H9 (cell line): ENCODE measurements around the gene APOL1. TPM values are rescaled to one million over a fixed set of nuclear protein-coding genes. Genes with fewer than 3 reads are reported as not detected.

Source experiments
- DNase-seq: peaks from one replicate; pipeline ENCODE4 v3.0.0-alpha.2; 2017
- H2AFZ ChIP-seq: one replicate; pipeline ENCODE4 v1.6.1; 2013; ENCODE audit warnings: mild to moderate bottlenecking, low read length, control low read depth, moderate library complexity
- H2AK5ac ChIP-seq: 2 replicates; pipeline ENCODE4 v1.6.1; 2013; ENCODE audit warnings: low read length, control low read depth, mixed read lengths; ENCODE audit not compliant: insufficient read length
- H2BK120ac ChIP-seq: one replicate; pipeline ENCODE4 v1.6.1; 2013; ENCODE audit warnings: low read depth, mild to moderate bottlenecking, low read length, control low read depth, inconsistent platforms; ENCODE audit not compliant: poor library complexity, severe bottlenecking
- H2BK12ac ChIP-seq: 2 replicates; pipeline ENCODE4 v1.6.1; 2013; ENCODE audit warnings: low read length, control low read depth, mixed read lengths, low read depth; ENCODE audit not compliant: insufficient read length
- H2BK15ac ChIP-seq: 2 replicates; pipeline ENCODE4 v1.6.1; 2013; ENCODE audit warnings: low read depth, low read length, control low read depth
- H2BK20ac ChIP-seq: one replicate; pipeline ENCODE4 v1.6.1; 2013; ENCODE audit warnings: low read depth, mild to moderate bottlenecking, low read length, control low read depth, inconsistent platforms; ENCODE audit not compliant: poor library complexity, severe bottlenecking
- H2BK5ac ChIP-seq: 2 replicates; pipeline ENCODE4 v1.6.1; 2013; ENCODE audit warnings: low read length, control low read depth, mixed read lengths; ENCODE audit not compliant: insufficient read length
- H3K14ac ChIP-seq: 2 replicates; pipeline ENCODE4 v1.6.1; 2013; ENCODE audit warnings: low read length, control low read depth; ENCODE audit not compliant: insufficient read depth
- H3K18ac ChIP-seq: 2 replicates; pipeline ENCODE4 v1.6.1; 2013; ENCODE audit warnings: low read depth, mild to moderate bottlenecking, mixed read lengths, low read length, control low read depth; ENCODE audit not compliant: insufficient read length
- H3K23ac ChIP-seq: 2 replicates; pipeline ENCODE4 v1.6.1; 2013; ENCODE audit warnings: low read length, control low read depth, mixed read lengths, low read depth; ENCODE audit not compliant: insufficient read length
- H3K23me2 ChIP-seq: 2 replicates; pipeline ENCODE4 v1.6.1; 2013; ENCODE audit warnings: low read depth, mild to moderate bottlenecking, mixed read lengths, low read length, control low read depth; ENCODE audit not compliant: insufficient read length, poor library complexity, severe bottlenecking
- H3K27ac ChIP-seq: 2 replicates; pipeline ENCODE4 v1.5.1; 2013; ENCODE audit warnings: low read length, control low read depth, mixed read lengths, low read depth; ENCODE audit not compliant: insufficient read length
- H3K27me3 ChIP-seq: 2 replicates; pipeline ENCODE4 v1.6.1; 2013; ENCODE audit warnings: low read length, control low read depth, inconsistent platforms; ENCODE audit not compliant: insufficient read depth
- H3K4ac ChIP-seq: 2 replicates; pipeline ENCODE4 v1.6.1; 2013; ENCODE audit warnings: low read depth, mild to moderate bottlenecking, control low read depth, inconsistent platforms, low read length, moderate library complexity
- H3K4me1 ChIP-seq: 2 replicates; pipeline ENCODE4 v1.6.1; 2013; ENCODE audit warnings: low read length, control low read depth, inconsistent platforms; ENCODE audit not compliant: insufficient read depth
- H3K4me2 ChIP-seq: 2 replicates; pipeline ENCODE4 v1.6.1; 2013; ENCODE audit warnings: low read length, control low read depth, mixed read lengths; ENCODE audit not compliant: insufficient read length, insufficient read depth
- H3K56ac ChIP-seq: 2 replicates; pipeline ENCODE4 v1.6.1; 2013; ENCODE audit warnings: low read depth, mild to moderate bottlenecking, mixed read lengths, low read length, control low read depth; ENCODE audit not compliant: insufficient read length
- H3K79me1 ChIP-seq: 2 replicates; pipeline ENCODE4 v1.6.1; 2013; ENCODE audit warnings: low read depth, mild to moderate bottlenecking, moderate library complexity, low read length, control low read depth, inconsistent platforms; ENCODE audit not compliant: insufficient read depth, poor library complexity, severe bottlenecking
- H3K79me2 ChIP-seq: 2 replicates; pipeline ENCODE4 v1.6.1; 2013; ENCODE audit warnings: low read length, control low read depth, inconsistent platforms; ENCODE audit not compliant: insufficient read depth
- H3K9ac ChIP-seq: 2 replicates; pipeline ENCODE4 v1.6.1; 2013; ENCODE audit warnings: low read length, control low read depth, mixed read lengths; ENCODE audit not compliant: insufficient read length; ENCODE audit errors: extremely low read depth
- H3K9me3 ChIP-seq: one replicate; pipeline ENCODE4 v1.6.1; 2013; ENCODE audit warnings: low read depth, low read length, inconsistent platforms; ENCODE audit not compliant: control insufficient read depth
- H3T11ph ChIP-seq: one replicate; pipeline ENCODE4 v1.6.1; 2013; ENCODE audit warnings: mild to moderate bottlenecking, low read length, control low read depth, inconsistent platforms
- H4K20me1 ChIP-seq: one replicate; pipeline ENCODE4 v1.6.1; 2013; ENCODE audit not compliant: control insufficient read depth, insufficient read length, insufficient read depth
- H4K5ac ChIP-seq: 2 replicates; pipeline ENCODE4 v1.6.1; 2013; ENCODE audit warnings: low read depth, mild to moderate bottlenecking, mixed read lengths, low read length, control low read depth; ENCODE audit not compliant: insufficient read length
- H4K8ac ChIP-seq: replicated peaks from 2 replicates; pipeline ENCODE4 v1.6.1; 2013; ENCODE audit warnings: low read length, control low read depth, mixed read lengths, low read depth; ENCODE audit not compliant: insufficient read length
- H4K91ac ChIP-seq: 2 replicates; pipeline ENCODE4 v1.6.1; 2013; ENCODE audit warnings: low read depth, mild to moderate bottlenecking, moderate library complexity, mixed read lengths, low read length, control low read depth; ENCODE audit not compliant: insufficient read length
- H3K27ac Mint-ChIP-seq, 3 experiments: 2 replicates in 2 of 3; 3 replicates in 1 of 3; pipeline ENCODE4 v1.8.0; 2020 to 2021; ENCODE audit warnings: mixed read lengths in 3 of 3, mild to moderate bottlenecking in 1 of 3, moderate library complexity in 1 of 3
- H3K27me3 Mint-ChIP-seq: 2 replicates; pipeline ENCODE4 v1.8.0; 2021; ENCODE audit warnings: low read depth, mild to moderate bottlenecking, moderate library complexity, mixed read lengths
- H3K36me3 Mint-ChIP-seq, 3 experiments: 2 replicates in 2 of 3; 3 replicates in 1 of 3; pipeline ENCODE4 v1.8.0; 2020 to 2021; ENCODE audit warnings: low read depth in 3 of 3, mixed read lengths in 3 of 3; ENCODE audit not compliant: insufficient read depth in 1 of 3
- H3K4me1 Mint-ChIP-seq, 2 experiments: 2 replicates each; pipeline ENCODE4 v1.8.0; 2020; ENCODE audit warnings: mixed read lengths in 2 of 2
- H3K4me3 Mint-ChIP-seq, 2 experiments: 2 replicates in 1 of 2; 3 replicates in 1 of 2; pipeline ENCODE4 v1.8.0; 2020 to 2021; ENCODE audit warnings: mild to moderate bottlenecking in 2 of 2, mixed read lengths in 2 of 2, moderate library complexity in 1 of 2
- H3K9me3 Mint-ChIP-seq, 2 experiments: 2 replicates in 1 of 2; 3 replicates in 1 of 2; pipeline ENCODE4 v1.8.0; 2020; ENCODE audit warnings: mild to moderate bottlenecking in 2 of 2, mixed read lengths in 2 of 2, moderate library complexity in 1 of 2
- WGBS: extraction: QIAGEN DNeasy Blood & Tissue Kit; methylation state at CpG from one replicate; pipeline ENCODE4 v1.1.7; 2013; ENCODE audit warnings: missing lambda C conversion rate, low lambda C conversion rate, mixed read lengths; ENCODE audit not compliant: insufficient read length; ENCODE audit errors: extremely low coverage; 5-methylcytosine and 5-hydroxymethylcytosine counted together
- total RNA-seq: library from RNA; stranded (reverse); gene quantifications from 2 replicates; pipeline ENCODE4 v1.2.1, GENCODE V29; 2021
- TF ChIP-seq, protein P1 (sequence below): fragments of 200-600 bp; sonication (generic); conservative IDR thresholded peaks from 3 replicates; pipeline ENCODE4 v1.8.0; 2021; ENCODE audit warnings: antibody characterized with exemption, mild to moderate bottlenecking

Gene APOL1
- total RNA-seq, 1 experiment from 2014 or later: not detected

DNA sequence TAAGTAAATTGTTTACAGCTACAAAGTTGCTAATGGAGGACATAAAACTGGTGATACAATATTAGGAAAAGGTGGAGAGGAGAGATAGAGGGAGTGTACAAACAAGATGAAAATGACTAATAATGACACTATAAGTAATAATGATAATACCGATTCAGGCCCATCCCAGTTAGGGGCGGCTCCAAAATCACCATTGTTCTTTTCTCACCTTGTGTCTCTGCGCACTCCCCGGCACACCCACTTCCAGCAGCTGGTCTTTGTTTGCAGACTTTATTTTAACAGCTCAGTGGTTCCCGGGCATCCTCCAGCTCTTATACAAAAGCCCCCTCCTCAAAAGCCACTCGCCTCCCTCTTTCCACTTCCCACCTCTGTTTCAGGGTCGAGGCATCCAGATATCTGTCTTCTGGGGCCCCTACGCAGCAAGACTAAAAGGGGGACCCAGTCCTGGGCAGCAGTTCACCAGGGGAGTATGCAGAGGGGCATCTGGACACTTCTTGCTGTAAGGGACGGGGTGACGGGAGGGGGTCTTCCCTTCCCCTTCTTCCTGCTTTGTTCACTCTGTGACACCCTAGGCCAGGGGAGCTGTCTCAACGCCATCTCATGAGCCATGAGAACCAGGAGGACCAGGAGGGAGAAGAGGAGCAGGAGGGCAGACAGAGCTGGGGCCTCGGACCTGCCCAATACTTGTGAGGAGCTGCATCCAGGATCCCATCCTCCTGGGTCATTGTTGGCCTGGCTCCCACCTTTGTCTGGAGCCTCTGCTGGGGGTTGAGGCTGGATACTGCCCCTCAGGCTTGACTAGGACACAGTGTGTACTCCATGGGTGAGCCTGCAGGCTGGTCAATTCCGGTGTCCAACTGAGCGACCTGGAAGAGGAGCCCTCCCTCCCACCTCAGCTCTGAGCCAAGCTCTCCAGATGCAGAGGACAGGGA, 16.3 kb upstream of the APOL1 start:
- no peak overlapping the region for H3K27ac ChIP-seq
- H4K8ac ChIP-seq: no peak overlapping the region
- H2BK15ac ChIP-seq: no peak overlapping the region
- H2AK5ac ChIP-seq: no peak overlapping the region
- no peak overlapping the region for H2AFZ ChIP-seq
- H3K9me3 ChIP-seq: no peaks in the 10 kb centered on the region
- H3K14ac ChIP-seq: no peak overlapping the region
- no peak overlapping the region for H2BK5ac ChIP-seq
- Mint-ChIP-seq H3K9me3 (no peaks in the 10 kb centered on the region; a peak in 2 of 5 replicates), H3K36me3 (peaks cover 10 to 33% (median 25%) of the 10 kb centered on the region in 3 experiments), H3K27me3 (no peaks in the 10 kb centered on the region), H3K4me3 (no peak overlapping the region), H3K4me1 (peaks cover 30 to 31% of the 10 kb centered on the region in 2 experiments), H3K27ac (peak overlapping the region in 1 of 3 experiments; percentile 91; a peak in 2 of 7 replicates)
- H2BK12ac ChIP-seq: no peak overlapping the region
- H3K9ac ChIP-seq: no peak overlapping the region
- H4K5ac ChIP-seq: no peak overlapping the region
- no peak overlapping the region for H3K4ac ChIP-seq
- TF ChIP-seq, protein P1, sequence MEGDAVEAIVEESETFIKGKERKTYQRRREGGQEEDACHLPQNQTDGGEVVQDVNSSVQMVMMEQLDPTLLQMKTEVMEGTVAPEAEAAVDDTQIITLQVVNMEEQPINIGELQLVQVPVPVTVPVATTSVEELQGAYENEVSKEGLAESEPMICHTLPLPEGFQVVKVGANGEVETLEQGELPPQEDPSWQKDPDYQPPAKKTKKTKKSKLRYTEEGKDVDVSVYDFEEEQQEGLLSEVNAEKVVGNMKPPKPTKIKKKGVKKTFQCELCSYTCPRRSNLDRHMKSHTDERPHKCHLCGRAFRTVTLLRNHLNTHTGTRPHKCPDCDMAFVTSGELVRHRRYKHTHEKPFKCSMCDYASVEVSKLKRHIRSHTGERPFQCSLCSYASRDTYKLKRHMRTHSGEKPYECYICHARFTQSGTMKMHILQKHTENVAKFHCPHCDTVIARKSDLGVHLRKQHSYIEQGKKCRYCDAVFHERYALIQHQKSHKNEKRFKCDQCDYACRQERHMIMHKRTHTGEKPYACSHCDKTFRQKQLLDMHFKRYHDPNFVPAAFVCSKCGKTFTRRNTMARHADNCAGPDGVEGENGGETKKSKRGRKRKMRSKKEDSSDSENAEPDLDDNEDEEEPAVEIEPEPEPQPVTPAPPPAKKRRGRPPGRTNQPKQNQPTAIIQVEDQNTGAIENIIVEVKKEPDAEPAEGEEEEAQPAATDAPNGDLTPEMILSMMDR: no peak
- H2BK20ac ChIP-seq: no peak overlapping the region
- no peaks in the 10 kb centered on the region for H4K20me1 ChIP-seq
- WGBS: no CpG with 5 or more reads among the region's 14 CpGs
- no peak overlapping the region for H3K4me2 ChIP-seq
- H3K79me2 ChIP-seq: no peaks in the 10 kb centered on the region; the same call in 1 of the 2 replicates
- H2BK120ac ChIP-seq: no peak overlapping the region
- no peaks in the 10 kb centered on the region for H3K4me1 ChIP-seq
- no peaks in the 10 kb centered on the region for H3K27me3 ChIP-seq
- H3T11ph ChIP-seq: no peak overlapping the region
- no peak overlapping the region for H3K56ac ChIP-seq
- no peaks in the 10 kb centered on the region for H3K79me1 ChIP-seq
- DNase-seq: peak; percentile 16
- no peak overlapping the region for H3K23ac ChIP-seq
- no peak overlapping the region for H4K91ac ChIP-seq
- peaks cover 9% of the 10 kb centered on the region for H3K23me2 ChIP-seq
- H3K18ac ChIP-seq: no peak overlapping the region
